Activated naive CD8-positive, alpha-beta T cell treated with anti-CD3 and anti-CD28 coated beads, Interleukin-2, amount 50 U/mL, for 24 hours (primary cell): Measurements from ENCODE around the gene FBXO5.

Experiments used
- ATAC-seq: fragments of 150-1000 bp; cut with Tn5 transposase; one replicate; pipeline ENCODE4 v1.10.0; 2021
- DNase-seq: peaks from one replicate; pipeline ENCODE4 v3.0.0; 2021
- H3K27ac Mint-ChIP-seq: one replicate; pipeline ENCODE4 v1.8.0; 2021; ENCODE audit warnings: mild to moderate bottlenecking, mixed read lengths
- H3K27me3 Mint-ChIP-seq: one replicate; pipeline ENCODE4 v1.8.0; 2021; ENCODE audit warnings: mixed read lengths
- H3K36me3 Mint-ChIP-seq: one replicate; pipeline ENCODE4 v1.8.0; 2021; ENCODE audit warnings: low read depth, mixed read lengths
- H3K4me1 Mint-ChIP-seq: one replicate; pipeline ENCODE4 v1.8.0; 2021; ENCODE audit warnings: mixed read lengths
- H3K4me3 Mint-ChIP-seq: one replicate; pipeline ENCODE4 v1.8.0; 2021; ENCODE audit warnings: mild to moderate bottlenecking, moderate library complexity, mixed read lengths
- H3K9me3 Mint-ChIP-seq: one replicate; pipeline ENCODE4 v1.8.0; 2021; ENCODE audit warnings: mixed read lengths

The FBXO5 gene, protein sequence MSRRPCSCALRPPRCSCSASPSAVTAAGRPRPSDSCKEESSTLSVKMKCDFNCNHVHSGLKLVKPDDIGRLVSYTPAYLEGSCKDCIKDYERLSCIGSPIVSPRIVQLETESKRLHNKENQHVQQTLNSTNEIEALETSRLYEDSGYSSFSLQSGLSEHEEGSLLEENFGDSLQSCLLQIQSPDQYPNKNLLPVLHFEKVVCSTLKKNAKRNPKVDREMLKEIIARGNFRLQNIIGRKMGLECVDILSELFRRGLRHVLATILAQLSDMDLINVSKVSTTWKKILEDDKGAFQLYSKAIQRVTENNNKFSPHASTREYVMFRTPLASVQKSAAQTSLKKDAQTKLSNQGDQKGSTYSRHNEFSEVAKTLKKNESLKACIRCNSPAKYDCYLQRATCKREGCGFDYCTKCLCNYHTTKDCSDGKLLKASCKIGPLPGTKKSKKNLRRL

DNA sequence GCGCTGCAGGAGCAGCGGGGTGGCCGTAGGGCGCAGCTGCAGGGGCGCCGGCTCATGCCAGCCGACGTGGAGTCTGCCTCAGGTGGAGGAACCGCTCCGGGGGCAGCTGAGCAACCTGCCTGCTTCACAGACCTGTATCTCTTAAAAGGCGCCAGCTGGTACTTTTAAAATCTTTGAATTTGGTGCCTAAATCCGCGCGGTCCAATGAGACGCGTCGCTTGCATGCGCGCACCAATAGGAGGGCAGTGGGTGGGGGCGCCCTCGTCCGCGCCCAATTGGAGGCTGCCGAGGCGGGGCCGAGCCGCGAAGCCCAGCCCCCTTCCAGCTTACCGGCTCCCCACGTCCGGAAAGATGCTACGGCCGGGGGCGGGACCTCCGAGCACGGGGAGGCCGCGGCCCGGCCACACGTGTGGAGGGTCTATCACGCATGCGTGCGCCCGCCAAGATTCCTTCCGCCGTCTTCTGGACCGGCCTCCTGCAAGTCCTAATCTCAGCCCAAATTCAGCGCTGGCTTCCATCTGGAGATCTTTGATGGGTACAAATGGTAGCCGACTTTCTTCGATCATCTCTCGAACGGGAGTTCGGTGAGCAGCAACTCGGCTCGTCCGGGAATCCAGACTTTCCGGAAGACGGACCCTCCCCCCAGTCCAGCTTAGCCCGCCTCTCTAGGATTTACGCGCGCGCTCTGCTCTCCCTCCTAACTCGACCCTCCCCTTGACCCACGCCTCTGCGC lies at the start of gene FBXO5:
Gene FBXO5, minus strand, starts transcription at position 138 of the 733 bp plus-strand sequence. Its CDS starts 82 bp downstream, at position 56.
- H3K4me3 Mint-ChIP-seq, result peak within 1 kb of the TSS; percentile 93
- peak within 1 kb of the TSS; percentile 98 for H3K27ac Mint-ChIP-seq
- peaks cover 4% of the 10 kb centered on the region for H3K27me3 Mint-ChIP-seq
- ATAC-seq (peak; percentile 90), DNase-seq (peak; percentile 97)
- H3K9me3 Mint-ChIP-seq, result no peaks in the 10 kb centered on the region
- peaks cover 49% of the 10 kb centered on the region for H3K36me3 Mint-ChIP-seq
- H3K4me1 Mint-ChIP-seq, result peaks cover 65% of the 10 kb centered on the region

DNA sequence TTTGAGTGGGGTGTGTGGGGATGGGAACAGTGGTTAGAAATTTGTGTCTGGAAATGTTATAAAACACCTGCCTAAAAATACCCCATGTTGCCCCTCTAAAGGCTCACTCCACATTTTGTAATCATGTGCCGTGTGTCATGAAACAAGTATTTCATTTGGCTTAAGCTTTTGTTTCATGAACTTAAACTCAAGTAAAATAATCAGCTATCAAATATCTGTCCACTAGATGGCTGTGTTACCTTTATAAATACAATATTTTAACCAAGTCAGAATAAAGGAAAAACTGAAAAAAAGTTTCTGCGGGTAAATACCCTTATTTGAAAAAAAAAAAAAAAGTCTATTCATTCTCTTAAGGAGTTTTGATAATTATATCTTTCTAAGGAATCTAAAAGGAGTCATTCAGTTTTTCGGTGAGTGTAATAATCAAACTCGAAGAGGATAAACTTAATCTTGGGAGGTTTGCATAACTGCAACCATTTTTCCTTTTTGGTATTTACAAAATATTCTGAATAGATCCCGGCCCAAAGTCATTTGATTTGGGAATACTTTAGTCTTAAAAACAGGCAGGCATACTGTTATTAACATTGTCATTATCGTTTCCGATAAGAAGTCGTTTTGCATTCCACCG lies 49.5 kb upstream of the FBXO5 start:
- DNase-seq, result no peak
- Mint-ChIP-seq H3K27ac (no peak overlapping the region), H3K9me3 (no peaks in the 10 kb centered on the region), H3K4me3 (no peak overlapping the region), H3K27me3 (peaks cover 3% of the 10 kb centered on the region), H3K36me3 (no peaks in the 10 kb centered on the region), H3K4me1 (no peaks in the 10 kb centered on the region)
- ATAC-seq, result no peak

DNA sequence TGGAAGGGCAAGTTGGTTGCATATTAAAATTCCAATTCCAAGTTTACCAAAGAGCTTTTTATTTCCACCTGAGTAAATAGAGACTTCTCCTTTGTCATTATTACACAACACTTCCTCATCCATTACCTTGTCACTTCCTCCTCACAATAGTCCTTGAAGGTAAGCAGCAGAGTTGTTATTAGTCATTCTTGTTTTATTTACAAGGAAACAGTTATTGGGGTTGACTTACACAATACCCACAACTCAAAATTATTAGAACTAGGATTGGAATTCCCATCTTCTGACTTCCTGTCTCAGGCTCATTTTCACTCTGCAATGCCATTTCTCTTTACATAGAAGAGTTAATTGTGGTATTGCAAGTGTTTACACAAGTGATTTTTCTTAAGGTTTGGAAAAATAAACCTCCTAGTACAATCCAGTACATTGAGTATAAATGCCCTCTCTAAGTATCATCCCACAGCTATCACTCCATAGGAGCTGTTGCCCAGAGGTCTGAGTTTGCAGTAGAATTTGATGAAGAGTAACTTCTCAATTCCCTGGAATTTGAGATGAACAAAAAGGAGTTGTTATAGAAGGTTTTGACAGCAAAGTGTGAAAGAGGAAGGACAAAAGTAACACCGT lies 48.6 kb upstream of the FBXO5 start:
- Mint-ChIP-seq H3K27ac (no peak overlapping the region), H3K36me3 (no peaks in the 10 kb centered on the region), H3K4me1 (no peaks in the 10 kb centered on the region), H3K9me3 (no peaks in the 10 kb centered on the region), H3K27me3 (peaks cover 3% of the 10 kb centered on the region), H3K4me3 (no peak overlapping the region)
- ATAC-seq, result no peak
- no peak for DNase-seq

DNA sequence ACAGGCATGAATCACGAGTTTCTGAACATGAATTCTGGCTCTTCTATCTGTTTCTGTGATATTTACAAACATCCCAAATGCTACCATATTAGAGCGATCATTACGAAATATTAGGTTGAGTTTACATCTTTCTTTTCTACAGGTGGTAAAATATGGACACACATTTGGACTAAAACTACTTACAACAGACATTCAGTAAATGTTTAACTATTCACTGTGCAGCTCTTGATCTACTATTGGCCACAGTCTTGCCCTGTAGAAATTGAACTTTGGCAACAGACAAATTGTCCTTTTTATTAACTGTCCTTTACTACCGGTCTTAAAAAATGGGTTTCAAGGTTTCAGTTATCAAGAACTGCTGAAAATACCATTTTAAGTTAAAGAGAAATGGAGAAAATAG lies 46.1 kb upstream of the FBXO5 start:
- Mint-ChIP-seq H3K4me3 (no peak overlapping the region), H3K9me3 (no peaks in the 10 kb centered on the region), H3K27me3 (peaks cover 11% of the 10 kb centered on the region), H3K27ac (no peak overlapping the region), H3K36me3 (no peaks in the 10 kb centered on the region), H3K4me1 (no peaks in the 10 kb centered on the region)
- ATAC-seq (no peak), DNase-seq (no peak)

DNA sequence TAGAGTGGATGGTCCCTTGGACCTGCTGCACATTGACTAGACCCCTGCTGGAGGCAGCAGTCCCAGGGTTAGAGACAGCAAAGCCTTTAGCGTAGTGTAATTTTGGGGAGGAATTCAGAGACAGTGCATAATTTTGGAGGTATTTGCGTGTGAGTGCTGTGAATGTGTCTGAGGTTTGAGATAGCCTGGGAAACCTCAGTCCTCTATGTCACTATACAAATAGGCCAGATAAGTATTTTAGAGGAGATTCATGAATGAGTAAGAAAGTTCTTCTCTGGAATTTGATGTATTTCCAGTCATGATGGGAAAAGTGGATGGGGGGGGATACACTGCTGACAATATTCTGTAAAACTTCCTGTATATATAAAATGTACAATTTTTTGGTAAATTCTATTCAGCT lies 45.4 kb upstream of the FBXO5 start:
- Mint-ChIP-seq H3K27me3 (peaks cover 13% of the 10 kb centered on the region), H3K4me1 (no peaks in the 10 kb centered on the region), H3K27ac (no peak overlapping the region), H3K9me3 (no peaks in the 10 kb centered on the region), H3K36me3 (no peaks in the 10 kb centered on the region), H3K4me3 (no peak overlapping the region)
- ATAC-seq (no peak), DNase-seq (no peak)

DNA sequence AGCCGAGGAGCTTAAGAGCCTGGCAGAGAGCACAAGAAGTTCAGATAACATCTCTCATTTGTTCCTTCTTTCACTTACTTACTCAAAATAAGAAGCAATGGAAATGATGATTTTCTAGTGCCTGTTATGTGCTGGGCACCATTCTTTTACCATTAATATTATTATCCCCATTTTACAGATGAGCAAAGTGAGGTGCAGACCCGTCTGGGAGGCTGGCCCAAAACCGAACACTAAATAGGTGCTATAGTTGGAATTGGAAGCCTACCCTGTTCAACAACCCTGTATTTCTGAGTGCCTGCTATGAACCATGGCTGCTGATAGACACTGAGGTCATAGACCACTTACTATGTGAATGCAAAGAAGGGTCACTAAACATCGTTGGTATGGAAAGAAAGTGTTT lies 44.6 kb upstream of the FBXO5 start:
- Mint-ChIP-seq H3K36me3 (no peaks in the 10 kb centered on the region), H3K9me3 (no peaks in the 10 kb centered on the region), H3K4me1 (no peaks in the 10 kb centered on the region), H3K4me3 (no peak overlapping the region), H3K27ac (no peak overlapping the region), H3K27me3 (peaks cover 16% of the 10 kb centered on the region)
- no peak for DNase-seq
- ATAC-seq, result no peak

DNA sequence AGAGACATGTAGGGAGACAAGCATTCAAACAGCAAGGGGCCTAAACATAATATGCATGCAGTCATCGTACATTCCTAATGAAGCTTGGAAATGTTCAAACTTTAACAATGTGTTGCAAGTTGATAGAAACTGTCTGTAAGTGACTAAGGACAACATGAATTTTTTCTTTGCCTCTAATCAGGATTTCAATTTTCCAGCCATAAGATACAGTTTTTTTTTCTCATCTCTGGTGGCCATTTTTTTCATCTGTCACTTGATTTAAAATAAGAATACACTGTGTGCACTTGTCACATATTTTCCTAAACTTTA lies 41.8 kb upstream of the FBXO5 start:
- no peaks in the 10 kb centered on the region for H3K4me1 Mint-ChIP-seq
- ATAC-seq, result no peak

DNA sequence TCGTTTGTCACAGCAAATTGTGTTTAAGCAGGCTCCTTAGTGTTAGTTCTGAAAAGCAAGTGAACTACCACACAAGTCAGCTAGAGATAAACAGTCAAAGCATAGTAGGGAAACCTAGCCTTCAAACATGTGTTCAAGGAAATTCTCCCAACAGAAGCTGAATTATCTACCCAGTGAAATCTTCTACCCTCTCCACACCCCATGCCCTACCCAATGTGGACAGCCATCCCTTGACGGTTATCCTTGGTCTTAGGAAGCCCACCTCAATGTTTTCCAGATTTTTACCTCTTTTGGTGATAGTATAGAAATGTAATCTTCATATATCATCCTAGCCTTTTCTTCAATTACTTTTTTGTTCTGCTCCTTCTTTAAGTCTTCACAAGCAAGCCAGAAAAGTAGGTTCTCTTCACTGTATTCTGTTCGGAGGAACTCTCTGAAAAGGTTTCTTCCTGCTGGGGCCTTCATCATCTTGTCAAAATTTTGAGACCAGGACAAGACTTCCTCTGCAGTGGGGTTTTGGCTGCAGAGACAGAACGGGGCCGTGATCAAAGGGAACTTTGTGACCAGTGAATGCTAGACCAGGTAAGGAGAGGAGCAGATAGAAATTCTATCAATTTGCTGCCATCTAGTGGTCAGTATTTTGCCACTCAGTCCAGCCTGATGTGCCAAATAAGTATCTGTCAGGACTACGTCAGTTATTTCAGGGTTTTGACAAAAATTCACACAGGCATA lies 41.3 kb upstream of the FBXO5 start:
- ATAC-seq, result peak; percentile 93
- peak; percentile 14 for DNase-seq
- no peaks in the 10 kb centered on the region for H3K9me3 Mint-ChIP-seq
- H3K4me3 Mint-ChIP-seq, result no peak overlapping the region
- no peaks in the 10 kb centered on the region for H3K36me3 Mint-ChIP-seq
- H3K27me3 Mint-ChIP-seq, result peaks cover 17% of the 10 kb centered on the region
- H3K27ac Mint-ChIP-seq, result no peak overlapping the region
- no peaks in the 10 kb centered on the region for H3K4me1 Mint-ChIP-seq

More for the DNA sequence above, 41.8 kb upstream of the FBXO5 start:
- H3K4me3 Mint-ChIP-seq, result no peak overlapping the region
- H3K36me3 Mint-ChIP-seq, result no peaks in the 10 kb centered on the region
- no peaks in the 10 kb centered on the region for H3K9me3 Mint-ChIP-seq
- no peak for DNase-seq
- H3K27ac Mint-ChIP-seq, result no peak overlapping the region
- H3K27me3 Mint-ChIP-seq, result peaks cover 17% of the 10 kb centered on the region

DNA sequence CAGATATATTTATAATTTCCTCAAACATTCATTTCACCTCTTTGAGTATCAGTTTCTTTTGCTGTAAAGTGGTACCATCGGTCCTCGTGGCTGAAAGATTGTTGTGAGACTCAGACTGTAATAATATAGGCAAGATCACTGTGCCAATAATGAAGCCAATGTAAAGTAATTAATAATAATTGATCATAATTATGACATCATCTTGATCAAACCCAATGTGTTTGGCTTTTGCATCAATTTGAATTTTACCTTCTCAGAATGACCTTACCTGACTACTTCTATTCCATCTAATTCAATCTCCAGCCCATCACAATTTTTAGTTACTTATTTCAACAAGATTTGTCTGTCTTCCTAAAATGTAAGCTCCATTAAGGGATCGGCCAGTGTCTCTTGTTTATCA lies 35.5 kb upstream of the FBXO5 start:
- H3K4me1 Mint-ChIP-seq, result no peaks in the 10 kb centered on the region
- H3K27ac Mint-ChIP-seq, result no peak overlapping the region
- DNase-seq (no peak), ATAC-seq (no peak)
- H3K36me3 Mint-ChIP-seq, result no peaks in the 10 kb centered on the region
- H3K4me3 Mint-ChIP-seq, result no peak overlapping the region
- no peaks in the 10 kb centered on the region for H3K9me3 Mint-ChIP-seq
- peaks cover 17% of the 10 kb centered on the region for H3K27me3 Mint-ChIP-seq

DNA sequence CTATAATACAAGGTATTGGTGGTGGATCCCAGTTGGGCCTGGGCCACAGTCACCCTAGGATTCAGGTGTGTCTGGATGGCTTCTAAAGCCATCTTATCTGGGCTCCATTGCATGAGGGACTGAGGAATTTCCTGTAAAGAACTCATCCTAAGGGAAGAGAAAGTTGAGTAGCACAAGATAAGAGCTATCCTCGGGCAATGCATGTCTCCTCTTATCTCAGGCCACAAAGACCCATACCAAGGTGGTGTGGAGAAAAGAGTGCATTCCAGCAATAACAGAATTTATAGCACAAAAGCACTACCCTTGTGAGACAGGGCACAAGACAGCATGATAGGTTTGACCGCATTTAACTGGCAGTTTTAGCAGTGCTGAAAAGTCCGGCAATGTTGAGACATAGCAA lies 34.0 kb upstream of the FBXO5 start:
- H3K27me3 Mint-ChIP-seq, result peaks cover 13% of the 10 kb centered on the region
- DNase-seq, result no peak
- H3K27ac Mint-ChIP-seq, result no peak overlapping the region
- ATAC-seq, result no peak
- no peaks in the 10 kb centered on the region for H3K4me1 Mint-ChIP-seq
- no peak overlapping the region for H3K4me3 Mint-ChIP-seq
- H3K36me3 Mint-ChIP-seq, result no peaks in the 10 kb centered on the region
- H3K9me3 Mint-ChIP-seq, result no peaks in the 10 kb centered on the region

DNA sequence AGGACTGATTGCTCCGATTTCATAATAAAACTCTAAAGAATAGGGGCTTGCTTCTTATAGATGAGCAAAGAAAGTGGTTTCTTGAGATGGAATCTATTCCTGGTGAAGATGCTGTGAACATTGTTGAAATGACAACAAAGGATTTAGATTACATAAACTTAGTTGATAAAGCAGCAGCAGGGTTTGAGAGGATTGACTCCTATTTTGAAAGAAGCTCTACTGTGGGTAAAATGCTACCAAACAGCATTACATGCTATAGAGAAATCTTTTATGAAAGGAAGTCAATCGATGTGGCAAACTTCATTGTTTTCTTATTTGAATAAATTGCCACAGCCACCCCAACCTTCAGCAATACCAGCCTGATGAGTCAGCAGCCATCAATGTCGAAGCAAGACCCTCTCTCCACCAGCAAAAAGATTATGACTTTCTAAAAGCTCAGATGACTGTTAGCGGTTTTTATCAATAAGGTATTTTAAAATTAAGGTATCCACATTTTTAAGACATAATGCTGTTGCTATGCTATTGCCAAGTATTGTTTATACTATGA lies 32.3 kb upstream of the FBXO5 start:
- DNase-seq (no peak), ATAC-seq (no peak)
- Mint-ChIP-seq H3K27me3 (peaks cover 10% of the 10 kb centered on the region), H3K4me3 (no peak overlapping the region), H3K4me1 (no peaks in the 10 kb centered on the region), H3K27ac (no peak overlapping the region), H3K36me3 (no peaks in the 10 kb centered on the region), H3K9me3 (no peaks in the 10 kb centered on the region)

DNA sequence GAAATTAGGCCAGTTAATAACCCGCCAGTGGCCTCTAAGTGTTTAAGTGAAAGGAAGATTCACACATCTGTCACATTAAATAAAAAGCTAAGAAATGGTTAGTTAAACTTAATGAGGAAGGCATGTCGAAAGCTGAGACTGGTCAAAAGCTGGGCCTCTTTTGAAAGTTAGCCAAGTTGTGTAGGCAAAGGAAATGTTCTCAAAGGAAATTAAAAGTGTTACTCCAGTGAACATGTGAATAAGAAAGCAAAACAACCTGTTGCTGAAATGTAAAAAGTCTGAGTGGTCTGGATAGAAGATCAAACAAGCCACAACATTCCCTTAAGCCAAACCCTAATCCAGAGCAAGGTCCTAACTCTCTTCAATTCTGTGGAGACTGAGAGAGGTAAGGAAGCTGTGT lies 30.6 kb upstream of the FBXO5 start:
- Mint-ChIP-seq H3K27me3 (peaks cover 9% of the 10 kb centered on the region), H3K27ac (no peak overlapping the region), H3K4me1 (no peaks in the 10 kb centered on the region), H3K9me3 (no peaks in the 10 kb centered on the region), H3K4me3 (no peak overlapping the region), H3K36me3 (no peaks in the 10 kb centered on the region)
- DNase-seq (no peak), ATAC-seq (no peak)

DNA sequence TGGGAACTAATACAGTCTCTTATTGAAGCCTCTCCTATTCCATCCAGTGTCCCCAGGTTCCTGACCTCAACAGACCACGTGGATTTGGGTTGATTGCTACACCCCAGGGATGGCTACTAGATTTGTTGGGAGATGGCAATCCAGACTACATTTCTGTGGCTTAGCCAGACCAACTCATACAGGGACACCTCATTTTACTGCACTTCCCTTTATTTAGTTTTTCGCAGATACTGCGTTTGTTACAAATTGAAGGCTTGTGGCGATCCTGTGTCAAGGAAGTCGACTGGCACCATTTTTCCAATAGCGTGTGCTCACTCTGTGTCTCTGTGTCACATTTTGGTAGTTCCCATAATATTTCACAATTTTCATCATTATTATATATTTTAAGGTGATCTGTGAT lies 30.0 kb upstream of the FBXO5 start:
- Mint-ChIP-seq H3K27ac (no peak overlapping the region), H3K27me3 (peaks cover 6% of the 10 kb centered on the region)
- no peak for DNase-seq

DNA sequence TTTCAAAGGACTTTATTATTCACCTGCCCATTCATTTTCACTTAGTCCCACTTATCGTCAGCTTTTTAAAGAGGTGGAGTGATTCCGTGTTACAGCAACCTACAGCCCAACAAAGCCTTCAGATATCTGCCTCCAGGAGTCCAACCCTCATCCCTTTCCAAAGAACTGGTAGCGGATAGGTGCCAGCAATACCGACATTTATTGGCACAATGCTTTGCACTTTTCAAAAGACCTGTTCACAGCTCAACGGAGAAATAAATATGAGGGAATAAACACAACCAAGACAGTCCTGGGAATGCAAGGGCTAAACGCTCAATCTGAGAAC lies 20.5 kb upstream of the FBXO5 start:
- Mint-ChIP-seq H3K27me3 (no peaks in the 10 kb centered on the region), H3K36me3 (peaks cover 22% of the 10 kb centered on the region), H3K9me3 (peaks cover 4% of the 10 kb centered on the region), H3K4me1 (peaks cover 34% of the 10 kb centered on the region), H3K27ac (peak overlapping the region; percentile 84), H3K4me3 (peak overlapping the region; percentile 93)
- ATAC-seq (no peak), DNase-seq (no peak)

More for the DNA sequence above, 30.0 kb upstream of the FBXO5 start:
- no peak overlapping the region for H3K4me3 Mint-ChIP-seq
- H3K9me3 Mint-ChIP-seq, result no peaks in the 10 kb centered on the region
- H3K36me3 Mint-ChIP-seq, result no peaks in the 10 kb centered on the region
- H3K4me1 Mint-ChIP-seq, result no peaks in the 10 kb centered on the region
- ATAC-seq, result no peak
